H9 (cell line): ENCODE measurements around the gene TCF21. TPM values are rescaled to one million over a fixed set of nuclear protein-coding genes. Genes with fewer than 3 reads are reported as not detected.

ENCODE experiments used
- DNase-seq: peaks from one replicate; pipeline ENCODE4 v3.0.0-alpha.2; 2017
- H2AFZ ChIP-seq: one replicate; pipeline ENCODE4 v1.6.1; 2013; ENCODE audit warnings: mild to moderate bottlenecking, low read length, control low read depth, moderate library complexity
- H2AK5ac ChIP-seq: 2 replicates; pipeline ENCODE4 v1.6.1; 2013; ENCODE audit warnings: low read length, control low read depth, mixed read lengths; ENCODE audit not compliant: insufficient read length
- H2BK120ac ChIP-seq: one replicate; pipeline ENCODE4 v1.6.1; 2013; ENCODE audit warnings: low read depth, mild to moderate bottlenecking, low read length, control low read depth, inconsistent platforms; ENCODE audit not compliant: poor library complexity, severe bottlenecking
- H2BK12ac ChIP-seq: 2 replicates; pipeline ENCODE4 v1.6.1; 2013; ENCODE audit warnings: low read length, control low read depth, mixed read lengths, low read depth; ENCODE audit not compliant: insufficient read length
- H2BK15ac ChIP-seq: 2 replicates; pipeline ENCODE4 v1.6.1; 2013; ENCODE audit warnings: low read depth, low read length, control low read depth
- H2BK20ac ChIP-seq: one replicate; pipeline ENCODE4 v1.6.1; 2013; ENCODE audit warnings: low read depth, mild to moderate bottlenecking, low read length, control low read depth, inconsistent platforms; ENCODE audit not compliant: poor library complexity, severe bottlenecking
- H2BK5ac ChIP-seq: 2 replicates; pipeline ENCODE4 v1.6.1; 2013; ENCODE audit warnings: low read length, control low read depth, mixed read lengths; ENCODE audit not compliant: insufficient read length
- H3K14ac ChIP-seq: 2 replicates; pipeline ENCODE4 v1.6.1; 2013; ENCODE audit warnings: low read length, control low read depth; ENCODE audit not compliant: insufficient read depth
- H3K18ac ChIP-seq: 2 replicates; pipeline ENCODE4 v1.6.1; 2013; ENCODE audit warnings: low read depth, mild to moderate bottlenecking, mixed read lengths, low read length, control low read depth; ENCODE audit not compliant: insufficient read length
- H3K23ac ChIP-seq: 2 replicates; pipeline ENCODE4 v1.6.1; 2013; ENCODE audit warnings: low read length, control low read depth, mixed read lengths, low read depth; ENCODE audit not compliant: insufficient read length
- H3K23me2 ChIP-seq: 2 replicates; pipeline ENCODE4 v1.6.1; 2013; ENCODE audit warnings: low read depth, mild to moderate bottlenecking, mixed read lengths, low read length, control low read depth; ENCODE audit not compliant: insufficient read length, poor library complexity, severe bottlenecking
- H3K27ac ChIP-seq: 2 replicates; pipeline ENCODE4 v1.5.1; 2013; ENCODE audit warnings: low read length, control low read depth, mixed read lengths, low read depth; ENCODE audit not compliant: insufficient read length
- H3K27me3 ChIP-seq: 2 replicates; pipeline ENCODE4 v1.6.1; 2013; ENCODE audit warnings: low read length, control low read depth, inconsistent platforms; ENCODE audit not compliant: insufficient read depth
- H3K4ac ChIP-seq: 2 replicates; pipeline ENCODE4 v1.6.1; 2013; ENCODE audit warnings: low read depth, mild to moderate bottlenecking, control low read depth, inconsistent platforms, low read length, moderate library complexity
- H3K4me1 ChIP-seq: 2 replicates; pipeline ENCODE4 v1.6.1; 2013; ENCODE audit warnings: low read length, control low read depth, inconsistent platforms; ENCODE audit not compliant: insufficient read depth
- H3K4me2 ChIP-seq: 2 replicates; pipeline ENCODE4 v1.6.1; 2013; ENCODE audit warnings: low read length, control low read depth, mixed read lengths; ENCODE audit not compliant: insufficient read length, insufficient read depth
- H3K56ac ChIP-seq: 2 replicates; pipeline ENCODE4 v1.6.1; 2013; ENCODE audit warnings: low read depth, mild to moderate bottlenecking, mixed read lengths, low read length, control low read depth; ENCODE audit not compliant: insufficient read length
- H3K79me1 ChIP-seq: 2 replicates; pipeline ENCODE4 v1.6.1; 2013; ENCODE audit warnings: low read depth, mild to moderate bottlenecking, moderate library complexity, low read length, control low read depth, inconsistent platforms; ENCODE audit not compliant: insufficient read depth, poor library complexity, severe bottlenecking
- H3K79me2 ChIP-seq: 2 replicates; pipeline ENCODE4 v1.6.1; 2013; ENCODE audit warnings: low read length, control low read depth, inconsistent platforms; ENCODE audit not compliant: insufficient read depth
- H3K9ac ChIP-seq: 2 replicates; pipeline ENCODE4 v1.6.1; 2013; ENCODE audit warnings: low read length, control low read depth, mixed read lengths; ENCODE audit not compliant: insufficient read length; ENCODE audit errors: extremely low read depth
- H3K9me3 ChIP-seq: one replicate; pipeline ENCODE4 v1.6.1; 2013; ENCODE audit warnings: low read depth, low read length, inconsistent platforms; ENCODE audit not compliant: control insufficient read depth
- H3T11ph ChIP-seq: one replicate; pipeline ENCODE4 v1.6.1; 2013; ENCODE audit warnings: mild to moderate bottlenecking, low read length, control low read depth, inconsistent platforms
- H4K20me1 ChIP-seq: one replicate; pipeline ENCODE4 v1.6.1; 2013; ENCODE audit not compliant: control insufficient read depth, insufficient read length, insufficient read depth
- H4K5ac ChIP-seq: 2 replicates; pipeline ENCODE4 v1.6.1; 2013; ENCODE audit warnings: low read depth, mild to moderate bottlenecking, mixed read lengths, low read length, control low read depth; ENCODE audit not compliant: insufficient read length
- H4K8ac ChIP-seq: replicated peaks from 2 replicates; pipeline ENCODE4 v1.6.1; 2013; ENCODE audit warnings: low read length, control low read depth, mixed read lengths, low read depth; ENCODE audit not compliant: insufficient read length
- H4K91ac ChIP-seq: 2 replicates; pipeline ENCODE4 v1.6.1; 2013; ENCODE audit warnings: low read depth, mild to moderate bottlenecking, moderate library complexity, mixed read lengths, low read length, control low read depth; ENCODE audit not compliant: insufficient read length
- H3K27ac Mint-ChIP-seq, 3 experiments: 2 replicates in 2 of 3; 3 replicates in 1 of 3; pipeline ENCODE4 v1.8.0; 2020 to 2021; ENCODE audit warnings: mixed read lengths in 3 of 3, mild to moderate bottlenecking in 1 of 3, moderate library complexity in 1 of 3
- H3K27me3 Mint-ChIP-seq: 2 replicates; pipeline ENCODE4 v1.8.0; 2021; ENCODE audit warnings: low read depth, mild to moderate bottlenecking, moderate library complexity, mixed read lengths
- H3K36me3 Mint-ChIP-seq, 3 experiments: 2 replicates in 2 of 3; 3 replicates in 1 of 3; pipeline ENCODE4 v1.8.0; 2020 to 2021; ENCODE audit warnings: low read depth in 3 of 3, mixed read lengths in 3 of 3; ENCODE audit not compliant: insufficient read depth in 1 of 3
- H3K4me1 Mint-ChIP-seq, 2 experiments: 2 replicates each; pipeline ENCODE4 v1.8.0; 2020; ENCODE audit warnings: mixed read lengths in 2 of 2
- H3K4me3 Mint-ChIP-seq, 2 experiments: 2 replicates in 1 of 2; 3 replicates in 1 of 2; pipeline ENCODE4 v1.8.0; 2020 to 2021; ENCODE audit warnings: mild to moderate bottlenecking in 2 of 2, mixed read lengths in 2 of 2, moderate library complexity in 1 of 2
- H3K9me3 Mint-ChIP-seq, 2 experiments: 2 replicates in 1 of 2; 3 replicates in 1 of 2; pipeline ENCODE4 v1.8.0; 2020; ENCODE audit warnings: mild to moderate bottlenecking in 2 of 2, mixed read lengths in 2 of 2, moderate library complexity in 1 of 2
- CTCF ChIP-seq: fragments of 200-600 bp; sonication (generic); conservative IDR thresholded peaks from 3 replicates; pipeline ENCODE4 v1.8.0; 2021; ENCODE audit warnings: antibody characterized with exemption, mild to moderate bottlenecking
- WGBS: extraction: QIAGEN DNeasy Blood & Tissue Kit; methylation state at CpG from one replicate; pipeline ENCODE4 v1.1.7; 2013; ENCODE audit warnings: missing lambda C conversion rate, low lambda C conversion rate, mixed read lengths; ENCODE audit not compliant: insufficient read length; ENCODE audit errors: extremely low coverage; 5-methylcytosine and 5-hydroxymethylcytosine counted together
- total RNA-seq: library from RNA; stranded (reverse); gene quantifications from 2 replicates; pipeline ENCODE4 v1.2.1, GENCODE V29; 2021

The TCF21 gene
- total RNA-seq, 1 experiment from 2014 or later: not detected

- H2BK20ac ChIP-seq: no peak overlapping the region
- H2AFZ ChIP-seq: no peak overlapping the region
- 0 out of 2 replicates have a peak, but pooled peaks cover 2% of the 10 kb centered on the region for H3K4me1 ChIP-seq
- no peaks in the 10 kb centered on the region for H3K79me2 ChIP-seq
- no peak overlapping the region for H4K8ac ChIP-seq
- no peak overlapping the region for H2BK12ac ChIP-seq
- H3K36me3 Mint-ChIP-seq: no peaks in the 10 kb centered on the region; a peak in 1 of 7 replicates
- no peaks in the 10 kb centered on the region for H4K20me1 ChIP-seq
- no peak overlapping the region for H4K5ac ChIP-seq
- no peaks in the 10 kb centered on the region for H3K9me3 ChIP-seq
- no peak overlapping the region for H3K18ac ChIP-seq
- peak overlapping the region in 1 of 3 experiments; percentile 75; a peak in 2 of 7 replicates for H3K27ac Mint-ChIP-seq
- H3K9me3 Mint-ChIP-seq: no peaks in the 10 kb centered on the region; a peak in 1 of 5 replicates
- no peak overlapping the region; the same call in 1 of the 2 replicates for H3K14ac ChIP-seq
- H3K4ac ChIP-seq: no peak overlapping the region
- H2AK5ac ChIP-seq: no peak overlapping the region
- H3K79me1 ChIP-seq: no peaks in the 10 kb centered on the region
- H2BK15ac ChIP-seq: no peak overlapping the region
- H3K56ac ChIP-seq: no peak overlapping the region
- no peak overlapping the region for H3K23ac ChIP-seq
- H3K4me1 Mint-ChIP-seq: peaks cover 36 to 46% of the 10 kb centered on the region in 2 experiments
- peak; percentile 29; the same call in 1 of the 3 replicates for TF ChIP-seq CTCF
- H3K27me3 ChIP-seq: peaks cover 55% of the 10 kb centered on the region
- no CpG with 5 or more reads among the region's 56 CpGs for WGBS
- peak overlapping the region; percentile 66 to 89 for H3K4me3 Mint-ChIP-seq
- peaks cover 100% of the 10 kb centered on the region for H3K27me3 Mint-ChIP-seq
- no peak overlapping the region for H2BK5ac ChIP-seq
- no peak overlapping the region for H3K9ac ChIP-seq
- peak overlapping the region; percentile 85 for H3K4me2 ChIP-seq
- no peak overlapping the region for H3K27ac ChIP-seq
- H3T11ph ChIP-seq: no peak overlapping the region
- DNase-seq: peak; percentile 65
- no peak overlapping the region for H4K91ac ChIP-seq
- peaks cover 20% of the 10 kb centered on the region for H3K23me2 ChIP-seq
- H2BK120ac ChIP-seq: no peak overlapping the region
Measured at GRCh38 chr6:133889557-133890403, 867 bp downstream of the TCF21 start.
